ENCODE results near the gene S1PR1.
"Not testable (repeated sequence)": the region's sequence is repeated elsewhere in the genome, so short reads cannot be mapped to it uniquely, and the experiment has no call there.

- TF ChIP-seq, protein P1, sequence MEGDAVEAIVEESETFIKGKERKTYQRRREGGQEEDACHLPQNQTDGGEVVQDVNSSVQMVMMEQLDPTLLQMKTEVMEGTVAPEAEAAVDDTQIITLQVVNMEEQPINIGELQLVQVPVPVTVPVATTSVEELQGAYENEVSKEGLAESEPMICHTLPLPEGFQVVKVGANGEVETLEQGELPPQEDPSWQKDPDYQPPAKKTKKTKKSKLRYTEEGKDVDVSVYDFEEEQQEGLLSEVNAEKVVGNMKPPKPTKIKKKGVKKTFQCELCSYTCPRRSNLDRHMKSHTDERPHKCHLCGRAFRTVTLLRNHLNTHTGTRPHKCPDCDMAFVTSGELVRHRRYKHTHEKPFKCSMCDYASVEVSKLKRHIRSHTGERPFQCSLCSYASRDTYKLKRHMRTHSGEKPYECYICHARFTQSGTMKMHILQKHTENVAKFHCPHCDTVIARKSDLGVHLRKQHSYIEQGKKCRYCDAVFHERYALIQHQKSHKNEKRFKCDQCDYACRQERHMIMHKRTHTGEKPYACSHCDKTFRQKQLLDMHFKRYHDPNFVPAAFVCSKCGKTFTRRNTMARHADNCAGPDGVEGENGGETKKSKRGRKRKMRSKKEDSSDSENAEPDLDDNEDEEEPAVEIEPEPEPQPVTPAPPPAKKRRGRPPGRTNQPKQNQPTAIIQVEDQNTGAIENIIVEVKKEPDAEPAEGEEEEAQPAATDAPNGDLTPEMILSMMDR (optimal IDR thresholded peaks at IDR 0.05 in 1 of 3, IDR thresholded peaks at IDR 0.05 in 1 of 3, conservative IDR thresholded peaks at IDR 0.05 in 1 of 3; ENCODE audit: extremely low read depth in 1 of 3, insufficient read depth in 2 of 3, low read length in 3 of 3), result not testable (repeated sequence)
- not testable (repeated sequence) for TF ChIP-seq EZH2 (IDR thresholded peaks at IDR 0.05; ENCODE audit: low read length)
Measured at GRCh38 chr1:101207271-101207670, 29.5 kb upstream of the S1PR1 start.
